Limb (tissue), 2 donors: ENCODE data around the gene KCNA3.

ENCODE experiments used
- DNase-seq, 2 donors: peaks; one replicate each; pipeline ENCODE4 v3.0.0-alpha.2; 2016; ENCODE audit errors: extremely low spot score in 2 of 2

The KCNA3 gene

GRCh38 chr1:110674337-110675059, at the start of gene KCNA3:
KCNA3 (minus strand) TSS chr1:110674940; CDS start chr1:110674809, 131 bp downstream.
- peak in 1 of 2 donors; percentile 77 for DNase-seq

- DNase-seq: no peak
Observed at GRCh38 chr1:110722807-110723206, 48.1 kb upstream of the KCNA3 start.

GRCh38 chr1:110719908-110720307, 45.2 kb upstream of the KCNA3 start:
- DNase-seq: no peak

GRCh38 chr1:110718452-110718851, 43.7 kb upstream of the KCNA3 start:
- DNase-seq: no peak

- DNase-seq: no peak
Observed at GRCh38 chr1:110717179-110717578, 42.4 kb upstream of the KCNA3 start.

- no peak for DNase-seq
Observed at GRCh38 chr1:110714374-110714995, 39.7 kb upstream of the KCNA3 start.

GRCh38 chr1:110713221-110713620, 38.5 kb upstream of the KCNA3 start:
- DNase-seq: no peak

- no peak for DNase-seq
Observed at GRCh38 chr1:110710314-110710713, 35.6 kb upstream of the KCNA3 start.

- DNase-seq: no peak
Observed at GRCh38 chr1:110708974-110709440, 34.3 kb upstream of the KCNA3 start.

- DNase-seq: no peak
Observed at GRCh38 chr1:110707232-110707631, 32.5 kb upstream of the KCNA3 start.

- DNase-seq: no peak
Observed at GRCh38 chr1:110706621-110707020, 31.9 kb upstream of the KCNA3 start.

GRCh38 chr1:110702260-110702659, 27.5 kb upstream of the KCNA3 start:
- no peak for DNase-seq

GRCh38 chr1:110700767-110701166, 26.0 kb upstream of the KCNA3 start:
- DNase-seq: no peak

- no peak for DNase-seq
Observed at GRCh38 chr1:110697606-110698005, 22.9 kb upstream of the KCNA3 start.

- DNase-seq: no peak
Observed at GRCh38 chr1:110696818-110697217, 22.1 kb upstream of the KCNA3 start.

GRCh38 chr1:110690709-110691365, 16.1 kb upstream of the KCNA3 start:
- DNase-seq: no peak

GRCh38 chr1:110689868-110690267, 15.1 kb upstream of the KCNA3 start:
- no peak for DNase-seq

- DNase-seq: no peak
Observed at GRCh38 chr1:110688514-110688913, 13.8 kb upstream of the KCNA3 start.

GRCh38 chr1:110687250-110687649, 12.5 kb upstream of the KCNA3 start:
- DNase-seq: no peak

- no peak for DNase-seq
Observed at GRCh38 chr1:110686188-110686587, 11.4 kb upstream of the KCNA3 start.

GRCh38 chr1:110684491-110684890, 9.8 kb upstream of the KCNA3 start:
- no peak for DNase-seq

- no peak for DNase-seq
Observed at GRCh38 chr1:110682898-110683297, 8.2 kb upstream of the KCNA3 start.
